Measurements from ENCODE around the gene CD320.
A peak's percentile ranks its signal among the peaks of the same experiment; 100 is the strongest.
"Not testable (repeated sequence)": the region's sequence is repeated elsewhere in the genome, so short reads cannot be mapped to it uniquely, and the experiment has no call there.

The CD320 gene

DNA sequence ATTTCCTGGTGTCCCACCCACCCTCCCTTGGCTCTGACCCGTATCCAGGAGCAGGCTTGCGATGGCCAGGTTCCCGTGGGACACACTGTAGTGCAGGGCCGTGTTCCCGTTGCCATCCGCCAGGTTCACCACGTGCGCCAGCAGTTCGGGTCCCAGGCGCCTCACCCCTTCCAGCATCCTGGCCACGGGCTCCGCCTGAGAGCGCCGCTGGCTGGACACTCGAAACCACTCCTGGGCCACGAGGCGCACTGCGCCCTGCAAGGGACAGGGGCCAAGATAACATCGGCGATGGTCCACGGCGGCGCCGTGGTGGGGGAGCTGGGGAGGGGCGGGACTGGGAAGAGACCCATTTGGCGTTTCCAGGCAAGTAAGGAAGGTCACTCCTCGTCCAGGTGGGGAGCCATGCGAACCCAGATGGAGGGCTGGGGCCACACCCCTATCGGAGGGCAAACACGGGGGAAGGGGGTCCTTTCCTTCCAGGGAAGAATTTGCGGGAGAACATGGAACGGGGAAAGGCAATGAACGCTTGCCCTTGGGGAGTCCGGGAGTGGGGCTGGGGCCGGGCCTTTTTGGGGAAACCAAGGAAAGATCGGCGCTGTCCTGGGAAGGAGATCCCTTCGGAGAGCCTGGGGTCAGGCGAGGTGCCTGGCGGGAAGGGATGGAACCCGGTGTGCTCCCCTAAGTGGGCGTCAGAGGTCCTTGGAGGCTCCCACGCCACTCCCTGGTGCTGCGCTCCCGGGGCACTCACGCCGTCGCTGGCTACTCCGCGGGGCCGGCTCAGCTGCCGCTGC lies 25.0 kb upstream of the CD320 start:
- no peak for DNase-seq

GRCh38 chr19:8331263-8331845 lies 23.2 kb upstream of the CD320 start:
- no peak for DNase-seq

GRCh38 chr19:8329996-8330395 lies 21.8 kb upstream of the CD320 start:
- DNase-seq: no peak

DNA sequence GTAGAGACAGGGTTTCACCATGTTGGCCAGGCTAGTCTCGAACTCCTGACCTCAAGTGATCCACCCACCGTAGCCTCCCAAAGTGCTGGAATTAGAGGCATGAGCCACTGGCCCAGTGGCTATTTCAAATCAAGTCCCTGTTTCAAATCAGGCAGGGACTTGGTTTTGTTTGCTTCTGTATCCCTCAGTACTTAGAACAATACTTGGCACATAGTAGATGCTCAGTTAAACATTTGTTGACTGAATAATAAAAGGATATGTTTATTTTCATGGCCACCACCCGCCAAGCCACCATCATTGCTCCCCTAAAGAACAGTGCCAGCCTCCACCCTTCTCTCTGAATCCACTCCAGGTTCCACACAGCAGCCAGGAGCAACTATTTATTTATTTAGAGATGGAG lies 17.3 kb upstream of the CD320 start:
- no peak for DNase-seq

DNA sequence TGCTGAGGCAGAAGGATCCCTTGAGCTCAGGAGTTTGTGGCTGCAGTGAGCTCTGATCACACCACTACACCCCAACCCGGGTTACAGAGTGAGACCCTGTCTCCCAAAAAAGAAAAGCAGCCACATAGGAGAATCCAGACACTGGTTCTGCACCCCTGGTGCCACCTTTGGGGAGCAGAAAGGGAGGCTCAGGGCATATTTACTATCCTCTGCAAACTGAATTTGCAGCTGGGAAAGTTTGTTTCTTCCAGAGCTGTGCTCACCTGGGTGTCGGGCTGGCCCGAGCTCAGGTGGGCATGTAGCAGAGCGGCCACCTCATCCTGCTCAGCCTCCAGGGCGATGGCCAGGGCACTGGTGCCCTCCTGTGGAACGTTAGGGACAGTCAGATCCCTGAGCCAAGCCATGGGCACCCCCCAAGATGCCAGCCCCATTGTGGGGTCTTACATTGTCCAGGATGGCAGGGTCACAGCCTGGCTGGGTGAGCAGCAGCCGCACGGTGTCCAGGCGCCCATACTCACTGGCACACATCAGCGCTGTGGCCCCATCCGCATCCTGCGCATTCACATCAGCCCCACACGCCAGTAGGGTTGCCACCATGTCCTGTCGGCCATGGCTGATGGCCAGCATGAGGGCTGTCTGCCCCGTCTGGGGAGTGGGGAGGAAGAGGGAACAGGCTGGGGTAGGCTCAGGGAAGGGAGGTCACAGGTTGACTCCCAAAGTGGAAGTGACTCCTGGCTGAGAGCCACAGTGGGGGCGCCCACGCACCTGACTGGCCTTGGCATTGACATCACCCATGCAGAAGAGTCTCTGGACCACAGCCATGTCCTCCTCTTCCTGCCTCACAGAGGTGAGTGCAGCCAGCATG lies 16.3 kb upstream of the CD320 start:
- DNase-seq: no peak

GRCh38 chr19:8323781-8324185 lies 15.6 kb upstream of the CD320 start:
- no peak for DNase-seq

- DNase-seq: no peak
Observed at GRCh38 chr19:8322638-8322997, 14.5 kb upstream of the CD320 start.

DNA sequence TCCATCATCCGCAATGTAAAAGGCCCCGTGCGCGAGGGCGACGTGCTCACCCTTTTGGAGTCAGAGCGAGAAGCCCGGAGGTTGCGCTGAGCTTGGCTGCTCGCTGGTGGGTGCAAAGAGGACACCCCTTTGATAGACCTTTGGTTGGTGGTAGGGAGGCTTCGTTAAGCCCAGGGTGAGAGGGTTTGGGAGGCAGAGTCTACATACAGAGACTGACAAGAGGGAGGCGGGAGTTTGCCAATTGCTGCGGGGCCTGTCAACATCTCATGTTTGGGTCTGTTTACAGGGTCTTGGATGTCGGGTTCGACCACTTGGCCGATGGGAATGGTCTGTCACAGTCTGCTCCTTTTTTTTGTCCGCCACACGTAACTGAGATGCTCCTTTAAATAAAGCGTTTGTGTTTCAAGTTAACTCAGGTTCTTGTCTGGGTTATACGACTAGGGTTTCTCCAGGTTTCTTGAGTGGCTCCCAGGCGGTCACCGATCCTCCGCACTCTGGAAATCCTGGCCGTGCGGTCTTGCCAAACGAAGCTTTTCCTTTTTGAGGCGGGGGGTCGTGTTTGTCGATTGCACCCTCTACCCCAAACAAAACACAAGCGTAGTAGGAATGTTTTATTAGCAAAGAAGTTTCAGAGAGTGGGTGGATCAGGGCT lies 14.0 kb upstream of the CD320 start:
- DNase-seq: no peak

DNA sequence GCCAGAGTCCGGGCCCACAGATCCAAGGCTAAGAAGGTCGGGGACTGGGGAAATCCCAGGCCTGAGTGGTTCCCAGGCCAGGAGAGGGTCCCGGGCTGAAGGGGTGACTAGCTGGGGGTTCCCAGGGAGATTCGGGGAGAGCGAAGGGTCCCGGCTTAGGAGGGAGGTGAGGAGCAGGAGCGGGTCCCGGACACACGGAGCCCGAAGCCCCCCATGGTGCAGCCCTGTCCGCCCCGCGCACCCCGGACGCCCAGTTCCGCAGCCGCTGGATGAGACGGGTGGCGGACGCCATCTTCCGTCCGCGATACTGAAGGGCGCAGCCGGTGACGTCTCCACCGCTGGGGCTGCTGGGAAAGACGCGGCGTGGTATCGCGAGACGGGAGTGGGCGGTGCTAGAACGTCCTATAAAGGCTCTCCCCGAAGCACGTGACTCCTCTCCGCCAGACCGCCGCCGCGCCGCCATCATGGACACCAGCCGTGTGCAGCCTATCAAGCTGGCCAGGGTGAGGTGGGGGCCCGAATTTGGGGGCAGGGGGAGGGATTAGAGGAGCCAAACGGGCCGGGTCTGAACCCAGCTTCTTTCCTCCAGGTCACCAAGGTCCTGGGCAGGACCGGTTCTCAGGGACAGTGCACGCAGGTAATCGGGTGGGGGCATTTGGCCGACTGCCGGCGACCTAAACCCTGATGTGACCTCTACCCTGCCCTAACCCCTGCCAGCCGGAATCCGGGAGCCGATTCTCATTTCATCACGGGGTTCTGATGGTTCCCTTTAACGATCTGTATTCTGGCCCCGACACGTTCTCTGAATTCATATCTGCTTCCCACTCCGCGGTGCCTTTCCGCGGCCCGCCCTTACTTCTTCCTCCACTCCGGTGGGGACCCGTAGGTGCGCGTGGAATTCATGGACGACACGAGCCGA lies 13.2 kb upstream of the CD320 start, which contains the start of the genes NDUFA7 and RPS28:
NDUFA7 (minus strand) TSS at position 309 of the 919 bp plus-strand sequence; CDS start at position 292, 17 bp downstream.
RPS28 (plus strand) TSS at position 430 of the 919 bp plus-strand sequence; CDS start at position 465, 35 bp downstream.
- peak; percentile 96 for DNase-seq

DNA sequence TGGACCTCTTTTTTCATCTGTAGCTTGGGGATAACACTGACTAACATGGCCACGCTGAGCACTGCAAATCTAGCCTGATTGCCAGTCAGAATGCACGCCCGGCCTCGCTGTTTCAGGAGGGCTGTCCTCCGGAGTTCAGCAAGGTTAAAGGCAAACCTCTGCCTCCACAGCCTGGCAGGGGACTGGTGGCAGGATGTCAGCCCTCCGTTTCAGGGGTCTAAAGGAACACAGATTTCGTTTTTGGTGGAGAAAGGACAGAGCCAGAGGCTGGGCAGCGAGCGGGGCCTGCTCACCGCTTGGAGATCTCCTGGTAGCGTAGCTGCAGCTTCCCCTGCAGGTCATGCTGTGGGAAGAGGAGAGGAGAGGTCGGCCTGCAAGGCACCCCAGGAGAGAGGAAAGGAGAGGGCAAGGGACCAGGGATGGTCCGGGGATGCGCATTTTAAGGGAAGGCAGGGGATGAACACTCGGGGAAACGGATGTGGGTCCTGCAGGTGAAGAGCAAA lies 12.5 kb upstream of the CD320 start:
- DNase-seq: no peak

DNA sequence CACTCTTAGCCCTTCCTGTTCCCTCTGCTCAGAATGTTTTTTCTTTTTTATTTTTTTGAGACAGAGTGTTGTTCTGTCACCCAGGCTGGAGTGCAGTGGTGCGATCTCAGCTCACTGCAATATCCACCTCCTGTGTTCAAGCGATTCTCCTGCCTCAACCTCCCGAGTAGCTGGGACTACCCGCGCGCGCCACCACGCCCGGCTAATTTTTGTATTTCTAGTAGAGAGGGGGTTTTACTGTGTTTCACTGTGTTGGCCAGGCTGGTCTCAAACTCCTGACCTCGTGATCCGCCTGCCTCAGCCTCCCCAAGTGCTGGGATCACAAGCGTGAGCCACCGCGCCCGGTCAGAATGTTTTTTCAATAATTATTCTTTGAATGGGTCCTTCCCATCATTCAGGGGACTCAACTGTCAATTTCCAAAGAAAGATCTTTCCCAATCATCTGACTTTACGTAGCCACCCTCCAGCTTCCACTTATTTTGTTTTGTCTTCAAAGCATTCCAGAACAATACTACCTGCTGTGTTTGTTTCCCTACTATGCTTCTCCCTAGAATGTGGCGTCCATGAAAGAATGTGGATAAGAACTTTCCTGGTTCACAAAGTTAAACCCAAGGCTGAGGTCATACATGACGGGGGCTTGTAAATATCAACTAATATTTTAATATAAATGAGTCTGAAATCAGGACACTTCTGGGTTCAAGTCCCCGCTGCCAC lies 11.8 kb upstream of the CD320 start:
- DNase-seq: no peak

DNA sequence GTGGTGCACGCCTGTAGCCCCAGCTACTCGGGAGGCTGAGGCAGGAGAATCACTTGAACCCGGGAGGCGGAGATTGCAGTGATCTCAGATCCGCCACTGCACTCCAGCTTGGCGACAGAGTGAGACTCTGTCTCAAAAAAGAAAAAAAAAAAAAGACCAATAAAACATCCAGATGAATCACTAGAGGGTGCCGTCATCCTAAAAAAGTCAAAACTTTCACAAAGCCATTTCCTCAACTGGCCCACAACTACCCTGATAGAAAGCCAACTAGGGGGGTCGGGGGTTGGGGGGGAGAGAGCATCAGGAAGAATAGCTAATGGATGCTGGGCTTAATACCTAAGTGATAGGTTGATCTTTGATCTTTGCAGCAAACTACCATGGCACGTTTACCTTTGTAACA lies 10.7 kb upstream of the CD320 start:
- not testable (repeated sequence) for DNase-seq

- DNase-seq: no peak
Observed at GRCh38 chr19:8316351-8317125, 8.4 kb upstream of the CD320 start.

- DNase-seq: not testable (repeated sequence)
Observed at GRCh38 chr19:8314981-8315640, 7.0 kb upstream of the CD320 start.

DNA sequence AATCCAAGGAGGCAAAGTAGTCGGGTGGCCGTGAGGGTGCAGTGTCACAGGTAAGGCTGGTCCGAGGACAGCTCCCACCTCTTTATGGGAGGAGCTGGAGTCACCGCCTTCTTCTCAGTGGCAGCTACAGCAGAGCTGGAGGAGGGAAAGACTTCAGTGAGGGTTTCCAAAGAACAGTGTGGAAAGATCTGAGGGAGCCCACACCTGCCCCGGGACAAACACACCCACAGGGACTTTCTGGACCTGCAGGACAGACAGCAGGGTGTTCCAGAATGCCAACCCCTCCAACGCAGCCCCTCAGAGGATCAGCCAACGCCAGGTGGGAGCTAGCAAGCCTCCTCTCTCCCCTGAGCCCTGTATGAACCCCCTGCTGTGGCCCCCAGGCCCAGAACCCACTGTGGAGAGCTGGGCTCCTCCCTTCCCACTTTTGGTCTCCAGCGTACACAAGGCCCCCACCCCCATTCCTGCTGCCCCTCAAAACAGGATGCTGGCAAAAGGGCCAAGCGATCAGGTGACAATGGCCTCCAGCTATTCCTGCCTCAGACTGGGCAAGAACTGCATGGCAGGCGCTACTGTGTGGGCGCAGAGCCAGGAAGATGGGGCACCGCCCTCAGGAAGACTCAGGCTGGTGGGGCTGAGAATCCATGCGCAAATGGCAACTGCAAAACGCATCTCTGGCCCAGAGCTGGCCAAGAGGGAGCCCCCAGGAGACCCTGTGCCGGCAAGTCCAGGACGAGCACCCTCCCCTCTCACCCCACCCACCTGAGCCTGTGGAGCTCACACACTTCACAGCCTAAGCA lies 3.5 kb upstream of the CD320 start:
- no peak for DNase-seq

DNA sequence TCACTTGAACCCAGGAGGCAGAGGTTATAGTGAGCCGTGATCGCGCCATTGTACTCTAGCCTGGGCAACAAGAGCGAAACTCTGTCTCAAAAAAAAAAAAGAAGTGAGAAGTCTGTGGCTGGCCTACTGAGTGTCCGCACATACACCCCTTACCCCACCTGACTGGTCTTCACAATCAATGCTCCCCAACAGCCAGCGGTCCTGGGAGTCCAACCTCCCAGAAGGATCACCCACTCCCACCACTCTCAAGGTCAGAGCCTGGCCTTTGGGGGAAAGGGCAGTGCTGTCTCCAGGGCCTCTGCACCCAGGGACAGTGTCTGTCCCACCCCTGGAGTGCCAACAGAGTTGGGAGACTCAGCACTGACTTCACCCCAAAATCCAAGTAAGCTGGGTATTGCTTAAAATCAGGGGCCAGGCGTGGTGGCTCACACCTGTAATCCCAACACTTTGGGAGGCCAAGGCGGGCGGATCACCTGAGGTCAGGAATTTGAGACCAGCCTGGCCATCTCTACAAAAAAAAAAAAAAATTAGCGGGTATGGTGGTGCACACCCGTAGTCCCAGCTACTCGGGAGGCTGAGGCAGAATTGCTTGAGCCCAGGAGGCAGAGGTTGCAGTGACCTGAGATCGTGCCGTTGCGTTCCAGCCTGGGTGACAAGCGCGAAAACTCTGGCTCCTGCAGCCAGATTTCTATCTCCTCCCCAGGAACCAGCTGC lies 2.3 kb upstream of the CD320 start:
- DNase-seq: no peak

DNA sequence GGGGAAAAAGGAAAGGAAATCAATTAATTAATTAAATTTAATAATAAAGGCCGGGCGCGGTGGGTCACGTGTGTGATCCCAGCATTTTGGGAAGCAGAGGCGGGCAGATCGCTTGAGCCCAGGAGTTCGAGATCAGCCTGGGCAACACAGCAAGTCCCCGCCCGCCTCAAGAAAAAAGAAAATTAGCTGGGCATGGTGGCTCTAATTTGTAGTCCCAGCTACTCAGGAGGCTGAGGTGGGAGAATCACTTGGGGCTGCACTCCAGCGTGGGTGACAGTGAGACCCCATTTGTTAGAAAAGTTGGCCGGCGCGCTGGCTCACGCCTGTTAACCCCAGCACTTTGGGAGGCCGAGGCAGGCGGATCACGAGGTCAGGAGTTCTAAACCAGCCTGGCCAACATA lies 733 bp upstream of the CD320 start:
- no peak for DNase-seq

DNA sequence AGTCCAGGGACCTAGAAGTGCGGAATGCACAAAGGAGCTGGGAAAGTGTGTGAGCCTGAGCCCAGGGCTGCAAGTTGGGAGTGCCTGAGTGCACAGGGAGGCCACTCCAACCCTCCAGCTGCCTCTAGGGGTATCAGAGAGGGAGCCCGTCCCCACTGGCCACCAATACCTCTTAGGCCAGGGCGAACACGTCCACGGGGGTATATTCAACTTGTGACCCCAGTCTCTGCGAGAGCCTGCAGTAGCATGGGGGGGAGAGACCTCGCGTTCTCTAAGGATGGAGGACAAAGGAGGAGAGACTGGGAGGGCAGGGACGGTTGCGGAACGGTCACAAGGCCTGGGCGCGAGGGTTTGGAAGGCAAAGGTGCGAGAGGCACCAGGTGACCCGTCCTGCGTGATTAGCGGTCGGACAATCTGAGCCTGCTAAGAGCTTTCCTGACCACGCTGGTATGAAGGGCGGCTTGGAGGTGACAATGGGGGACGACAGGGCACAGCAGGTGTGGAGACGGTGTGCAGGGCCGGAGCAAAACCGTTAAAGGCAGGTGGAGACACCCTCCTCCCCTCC lies 676 bp downstream of the CD320 start:
- DNase-seq: no peak
